ENCODE data around the gene PPP1R10. TPM values are rescaled to one million over a fixed set of nuclear protein-coding genes. Genes with fewer than 3 reads are reported as not detected.
A peak's percentile ranks its signal among the peaks of the same experiment; 100 is the strongest.

PPP1R10 gene
- total RNA-seq, 1 donor from 2014 or later, result 10.5 TPM

DNA sequence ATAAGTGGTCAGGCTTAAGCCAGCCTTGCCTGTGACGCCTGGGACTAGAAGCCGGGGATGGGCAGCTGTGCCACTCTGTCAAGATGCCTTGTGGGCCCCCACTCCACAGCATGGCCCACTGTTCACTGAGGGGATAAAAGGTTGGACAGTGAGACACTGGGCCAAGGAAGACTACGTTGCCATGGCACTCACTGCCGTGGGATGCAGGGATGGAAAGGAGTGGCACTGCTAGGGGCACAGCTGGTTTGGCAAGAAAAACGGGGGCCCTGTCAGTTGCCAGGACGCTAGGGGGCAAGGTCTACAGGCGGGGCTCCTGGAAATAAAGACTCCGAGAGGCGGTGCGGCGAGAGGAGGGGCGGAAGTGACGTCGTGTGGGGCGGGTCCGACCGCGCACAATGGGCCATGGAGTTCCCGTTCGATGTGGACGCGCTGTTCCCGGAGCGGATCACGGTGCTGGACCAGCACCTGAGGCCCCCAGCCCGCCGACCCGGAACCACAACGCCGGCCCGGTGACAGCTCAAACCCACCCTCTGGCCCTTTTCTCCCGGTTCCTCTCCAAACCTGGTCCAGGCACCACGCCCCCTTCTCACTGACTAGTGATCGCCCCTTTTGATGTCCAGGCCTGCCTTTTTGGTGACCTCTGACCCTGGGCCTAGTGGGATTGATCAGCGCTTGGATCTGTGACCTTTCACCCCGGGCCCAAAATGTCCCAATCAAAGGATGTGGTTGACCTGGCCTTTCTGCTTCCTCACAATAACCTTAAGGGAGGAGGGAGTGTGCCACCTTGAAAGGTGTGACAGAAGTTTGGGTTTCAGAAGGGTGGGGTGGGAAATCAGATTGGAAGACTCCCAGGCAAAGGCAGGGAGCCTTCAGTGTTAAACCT lies 9.7 kb upstream of the PPP1R10 start, which contains the start of gene ATAT1:
ATAT1 (plus strand) TSS at position 391 of the 883 bp plus-strand sequence.
- no peaks in the 10 kb centered on the region for H3K27me3 ChIP-seq (ENCODE audit: control insufficient read depth, insufficient read depth, low read length)
- TF ChIP-seq, protein P1, sequence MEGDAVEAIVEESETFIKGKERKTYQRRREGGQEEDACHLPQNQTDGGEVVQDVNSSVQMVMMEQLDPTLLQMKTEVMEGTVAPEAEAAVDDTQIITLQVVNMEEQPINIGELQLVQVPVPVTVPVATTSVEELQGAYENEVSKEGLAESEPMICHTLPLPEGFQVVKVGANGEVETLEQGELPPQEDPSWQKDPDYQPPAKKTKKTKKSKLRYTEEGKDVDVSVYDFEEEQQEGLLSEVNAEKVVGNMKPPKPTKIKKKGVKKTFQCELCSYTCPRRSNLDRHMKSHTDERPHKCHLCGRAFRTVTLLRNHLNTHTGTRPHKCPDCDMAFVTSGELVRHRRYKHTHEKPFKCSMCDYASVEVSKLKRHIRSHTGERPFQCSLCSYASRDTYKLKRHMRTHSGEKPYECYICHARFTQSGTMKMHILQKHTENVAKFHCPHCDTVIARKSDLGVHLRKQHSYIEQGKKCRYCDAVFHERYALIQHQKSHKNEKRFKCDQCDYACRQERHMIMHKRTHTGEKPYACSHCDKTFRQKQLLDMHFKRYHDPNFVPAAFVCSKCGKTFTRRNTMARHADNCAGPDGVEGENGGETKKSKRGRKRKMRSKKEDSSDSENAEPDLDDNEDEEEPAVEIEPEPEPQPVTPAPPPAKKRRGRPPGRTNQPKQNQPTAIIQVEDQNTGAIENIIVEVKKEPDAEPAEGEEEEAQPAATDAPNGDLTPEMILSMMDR (IDR thresholded peaks at IDR 0.05; ENCODE audit: insufficient read depth, low read length, severe bottlenecking), result peak; percentile 54
- H3K36me3 ChIP-seq (ENCODE audit: control insufficient read depth, insufficient read depth, low read length), result peaks cover 12% of the 10 kb centered on the region
- peak within 1 kb of the TSS; percentile 61 for H3K4me3 ChIP-seq (ENCODE audit: low read depth, low read length)
- no peak for FAIRE-seq
- peak; percentile 67 for DNase-seq (ENCODE audit: low read depth)

DNA sequence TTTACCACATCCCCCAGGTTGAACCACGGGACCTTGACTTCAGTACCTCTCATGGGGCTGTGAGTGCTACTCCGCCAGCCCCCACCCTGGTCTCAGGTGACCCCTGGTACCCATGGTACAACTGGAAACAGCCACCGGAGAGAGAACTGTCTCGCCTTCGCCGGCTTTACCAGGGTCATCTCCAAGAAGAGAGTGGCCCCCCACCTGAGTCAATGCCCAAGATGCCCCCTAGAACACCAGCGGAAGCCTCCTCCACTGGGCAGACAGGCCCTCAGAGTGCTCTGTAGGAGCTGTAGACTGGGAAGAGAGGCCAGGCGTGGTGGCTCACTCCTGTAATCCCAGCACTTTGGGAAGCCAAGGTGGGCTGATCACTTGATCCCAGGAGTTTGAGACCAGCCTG lies 8.5 kb upstream of the PPP1R10 start:
- Histone ChIP-seq H3K27me3 (ENCODE audit: control insufficient read depth, insufficient read depth, low read length) (no peaks in the 10 kb centered on the region), H3K36me3 (ENCODE audit: control insufficient read depth, insufficient read depth, low read length) (peaks cover 13% of the 10 kb centered on the region), H3K4me3 (ENCODE audit: low read depth, low read length) (no peak overlapping the region)
- TF ChIP-seq, protein P1 (IDR thresholded peaks at IDR 0.05; ENCODE audit: insufficient read depth, low read length, severe bottlenecking), result no peak
- DNase-seq (ENCODE audit: low read depth), result no peak
- FAIRE-seq, result no peak

- no peak overlapping the region for H3K4me3 ChIP-seq (ENCODE audit: low read depth, low read length)
- TF ChIP-seq, protein P1 (IDR thresholded peaks at IDR 0.05; ENCODE audit: insufficient read depth, low read length, severe bottlenecking), result no peak
- FAIRE-seq, result no peak
- H3K36me3 ChIP-seq (ENCODE audit: control insufficient read depth, insufficient read depth, low read length), result peaks cover 18% of the 10 kb centered on the region
- H3K27me3 ChIP-seq (ENCODE audit: control insufficient read depth, insufficient read depth, low read length), result no peaks in the 10 kb centered on the region
- no peak for DNase-seq (ENCODE audit: low read depth)
These were observed 2.5 kb upstream of the PPP1R10 start for GRCh38 chr6:30619561-30619960.

- Histone ChIP-seq H3K27me3 (ENCODE audit: control insufficient read depth, insufficient read depth, low read length) (no peaks in the 10 kb centered on the region), H3K4me3 (ENCODE audit: low read depth, low read length) (peak overlapping the region; percentile 73), H3K36me3 (ENCODE audit: control insufficient read depth, insufficient read depth, low read length) (peaks cover 18% of the 10 kb centered on the region)
- no peak for DNase-seq (ENCODE audit: low read depth)
- TF ChIP-seq, protein P1 (IDR thresholded peaks at IDR 0.05; ENCODE audit: insufficient read depth, low read length, severe bottlenecking), result no peak
- FAIRE-seq, result no peak
These were observed 1.3 kb upstream of the PPP1R10 start for GRCh38 chr6:30618270-30618797.

- TF ChIP-seq, protein P1 (IDR thresholded peaks at IDR 0.05; ENCODE audit: insufficient read depth, low read length, severe bottlenecking), result no peak
- Histone ChIP-seq H3K4me3 (ENCODE audit: low read depth, low read length) (peak within 1 kb of the TSS; percentile 73), H3K27me3 (ENCODE audit: control insufficient read depth, insufficient read depth, low read length) (no peaks in the 10 kb centered on the region), H3K36me3 (ENCODE audit: control insufficient read depth, insufficient read depth, low read length) (peaks cover 18% of the 10 kb centered on the region)
- DNase-seq (ENCODE audit: low read depth) (peak; percentile 95), FAIRE-seq (no peak)
These were observed 674 bp upstream of the PPP1R10 start, which contains the start of gene MRPS18B for GRCh38 chr6:30617565-30618269. Gene MRPS18B, plus strand, starts transcription at chr6:30617840. Its CDS starts 26 bp downstream, at chr6:30617866.

All from bronchial epithelial cell (primary cell).